Amniotic stem cell (primary cell): ENCODE measurements around the gene CFAP43.

Experiments
- DNase-seq: peaks from one replicate; lab custom pipeline; 2025; lab: John Stamatoyannopoulos, UW

CFAP43 gene

GRCh38 chr10:104231784-104232612 lies at the start of gene CFAP43:
CFAP43 (minus strand) TSS chr10:104232364; CDS start chr10:104232246, 118 bp downstream.
- peak; percentile 79 for DNase-seq

GRCh38 chr10:104281694-104282093 lies 49.5 kb upstream of the CFAP43 start:
- no peak for DNase-seq

- no peak for DNase-seq
These were observed 47.5 kb upstream of the CFAP43 start for GRCh38 chr10:104279550-104280259.

- DNase-seq: no peak
These were observed 45.6 kb upstream of the CFAP43 start for GRCh38 chr10:104277785-104278184.

- no peak for DNase-seq
These were observed 44.0 kb upstream of the CFAP43 start for GRCh38 chr10:104276192-104276591.

GRCh38 chr10:104274762-104275721 lies 42.9 kb upstream of the CFAP43 start:
- DNase-seq: no peak

GRCh38 chr10:104273899-104274575 lies 41.9 kb upstream of the CFAP43 start:
- no peak for DNase-seq

GRCh38 chr10:104273286-104273685 lies 41.1 kb upstream of the CFAP43 start:
- no peak for DNase-seq

- DNase-seq: no peak
These were observed 36.8 kb upstream of the CFAP43 start, which contains the start of gene GSTO2 for GRCh38 chr10:104268713-104269645. GSTO2 (plus strand) TSS chr10:104269184; CDS start chr10:104274916, 5,732 bp downstream.

- no peak for DNase-seq
These were observed 36.2 kb upstream of the CFAP43 start for GRCh38 chr10:104268405-104268712.

GRCh38 chr10:104267721-104268404 lies 35.7 kb upstream of the CFAP43 start:
- no peak for DNase-seq

GRCh38 chr10:104264783-104265182 lies 32.6 kb upstream of the CFAP43 start:
- no peak for DNase-seq

- DNase-seq: no peak
These were observed 29.9 kb upstream of the CFAP43 start for GRCh38 chr10:104262055-104262454.

- no peak for DNase-seq
These were observed 28.6 kb upstream of the CFAP43 start for GRCh38 chr10:104260775-104261115.

GRCh38 chr10:104259999-104260774 lies 28.0 kb upstream of the CFAP43 start:
- DNase-seq: no peak

GRCh38 chr10:104259456-104259855 lies 27.3 kb upstream of the CFAP43 start:
- no peak for DNase-seq

- DNase-seq: no peak
These were observed 26.0 kb upstream of the CFAP43 start for GRCh38 chr10:104258209-104258608.

- DNase-seq: no peak
These were observed 25.1 kb upstream of the CFAP43 start for GRCh38 chr10:104257235-104257634.

GRCh38 chr10:104256335-104256961 lies 24.3 kb upstream of the CFAP43 start:
- DNase-seq: no peak
